ENCODE results near the gene ARF1.

The ARF1 gene

DNA sequence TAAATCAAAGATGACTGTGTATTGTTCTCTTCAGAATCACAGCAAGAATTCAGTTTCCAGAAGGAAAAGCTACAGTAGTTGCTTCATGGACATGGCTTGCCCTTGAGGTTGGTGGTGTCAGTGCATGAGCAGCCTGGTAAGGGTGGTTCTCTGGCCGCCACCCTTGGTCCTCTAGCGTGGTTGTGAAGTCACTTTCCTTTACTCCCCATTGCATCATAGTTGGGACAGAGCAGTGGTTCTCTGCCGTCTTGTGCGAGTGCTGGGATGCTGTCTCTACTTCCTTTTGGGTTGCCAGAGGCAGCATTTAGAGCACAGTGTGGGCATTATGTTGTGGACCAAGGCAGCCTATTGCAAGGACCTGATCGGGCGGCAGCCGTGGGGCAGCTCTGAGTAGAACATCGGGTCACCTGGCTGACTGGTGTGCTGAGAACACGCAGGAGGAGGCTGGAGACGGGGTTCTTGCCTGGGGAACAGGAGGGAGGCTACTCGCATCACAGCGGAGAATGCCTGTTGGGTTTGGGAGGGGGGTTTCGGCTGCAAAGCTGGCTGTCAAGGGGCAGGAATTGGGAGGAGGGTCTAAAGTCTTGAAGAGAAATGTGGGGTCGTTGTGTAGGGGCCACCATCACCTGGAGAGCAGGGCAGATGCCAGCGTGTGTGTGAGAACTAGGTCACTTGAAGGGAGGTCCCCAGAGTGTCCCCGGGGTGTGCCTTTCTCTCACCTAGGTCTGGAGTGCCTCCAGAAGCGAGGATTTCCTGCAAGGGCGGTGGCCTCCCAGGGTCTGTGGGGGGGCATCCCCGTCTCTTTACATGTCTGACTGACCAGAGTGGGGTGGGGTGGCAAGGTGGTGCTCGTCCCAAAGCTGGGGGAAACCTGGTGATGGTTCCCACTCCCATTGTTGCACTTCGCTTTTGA lies 6.3 kb downstream of the ARF1 start:
- no peak for DNase-seq (ENCODE audit: low spot score)

DNA sequence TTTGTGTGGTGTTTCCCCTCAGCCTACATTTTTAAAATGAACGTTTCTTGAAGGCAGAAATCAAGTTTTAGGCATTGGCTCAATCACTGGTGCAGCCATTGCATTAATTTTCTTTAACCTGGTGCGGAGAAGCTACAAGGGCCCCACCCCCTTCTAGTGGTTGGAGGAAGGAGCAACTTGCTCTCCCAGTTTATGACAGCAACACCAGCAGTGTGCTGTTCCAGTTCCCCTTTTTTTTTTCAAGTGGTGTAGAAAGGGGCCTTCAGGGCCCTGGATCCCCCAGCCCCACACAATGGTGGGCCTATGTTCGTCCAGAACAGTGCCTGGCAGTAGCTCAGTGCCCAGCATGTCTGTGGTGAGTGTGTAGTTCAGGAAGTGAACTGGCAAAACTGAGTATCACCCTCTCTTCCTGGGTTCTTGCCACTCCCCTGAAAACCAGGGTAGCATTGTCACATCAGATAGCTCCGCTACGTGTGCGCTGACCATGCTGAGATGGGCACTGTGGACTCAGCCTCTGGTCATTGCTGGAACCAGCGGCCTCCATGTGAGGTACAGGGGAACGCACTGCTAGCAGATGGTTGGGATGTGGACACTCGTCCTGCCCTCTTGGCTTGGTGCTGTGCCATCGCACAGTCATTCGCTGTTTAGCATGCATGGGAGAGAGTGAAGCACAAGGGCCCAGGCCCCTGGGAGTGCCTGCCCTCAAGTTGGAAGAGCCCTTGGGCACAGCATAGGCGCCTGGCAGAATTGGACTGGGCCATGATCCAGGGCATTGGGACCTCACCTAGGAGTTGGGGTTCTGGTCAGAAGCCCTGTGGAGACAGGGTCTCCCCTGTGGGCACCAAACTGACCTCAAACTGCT lies 7.2 kb downstream of the ARF1 start:
- no peak for DNase-seq (ENCODE audit: low spot score)

DNA sequence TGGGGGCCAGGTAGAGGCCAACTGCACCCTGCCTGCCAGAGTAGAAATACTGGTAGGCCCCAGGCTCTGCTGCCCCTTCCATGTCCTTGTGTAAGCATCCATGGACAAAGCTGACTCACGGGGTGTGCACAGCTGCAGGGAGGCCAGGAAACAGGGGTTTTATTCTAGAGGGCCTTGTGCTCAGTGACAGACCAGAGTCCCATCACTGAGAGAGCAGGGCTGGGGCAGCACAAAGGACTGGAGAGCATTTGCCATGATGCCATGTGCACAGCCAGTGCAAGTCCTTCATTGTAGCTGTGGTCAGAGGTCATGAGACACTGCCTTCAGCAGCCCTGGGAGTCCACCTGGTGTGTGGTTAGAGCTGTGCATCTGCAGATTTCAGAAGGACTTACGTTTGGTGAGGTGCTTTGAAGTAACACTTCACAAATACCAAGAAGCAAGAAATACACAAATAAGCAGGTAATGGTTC lies 8.1 kb downstream of the ARF1 start:
- DNase-seq (ENCODE audit: low spot score), result no peak

DNA sequence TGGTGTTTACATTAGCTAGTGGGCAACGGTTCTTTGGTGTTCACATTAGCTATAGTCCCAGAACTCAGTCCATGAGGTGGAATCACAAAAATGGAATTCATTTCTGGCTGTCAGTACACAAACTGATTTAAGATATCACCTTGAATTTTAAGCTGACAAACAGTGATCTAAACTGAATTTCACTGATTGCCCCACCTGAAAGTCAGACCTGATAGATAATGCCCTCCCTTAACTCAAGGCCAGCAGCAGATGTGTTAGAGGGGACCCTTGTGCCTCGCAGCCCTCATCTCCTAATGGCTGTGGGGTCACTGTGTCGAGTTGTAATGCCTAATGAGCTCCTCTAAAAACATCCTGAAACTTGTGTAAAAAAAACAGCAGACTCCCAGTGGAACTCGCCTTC lies 8.6 kb downstream of the ARF1 start:
- no peak for DNase-seq (ENCODE audit: low spot score)

DNA sequence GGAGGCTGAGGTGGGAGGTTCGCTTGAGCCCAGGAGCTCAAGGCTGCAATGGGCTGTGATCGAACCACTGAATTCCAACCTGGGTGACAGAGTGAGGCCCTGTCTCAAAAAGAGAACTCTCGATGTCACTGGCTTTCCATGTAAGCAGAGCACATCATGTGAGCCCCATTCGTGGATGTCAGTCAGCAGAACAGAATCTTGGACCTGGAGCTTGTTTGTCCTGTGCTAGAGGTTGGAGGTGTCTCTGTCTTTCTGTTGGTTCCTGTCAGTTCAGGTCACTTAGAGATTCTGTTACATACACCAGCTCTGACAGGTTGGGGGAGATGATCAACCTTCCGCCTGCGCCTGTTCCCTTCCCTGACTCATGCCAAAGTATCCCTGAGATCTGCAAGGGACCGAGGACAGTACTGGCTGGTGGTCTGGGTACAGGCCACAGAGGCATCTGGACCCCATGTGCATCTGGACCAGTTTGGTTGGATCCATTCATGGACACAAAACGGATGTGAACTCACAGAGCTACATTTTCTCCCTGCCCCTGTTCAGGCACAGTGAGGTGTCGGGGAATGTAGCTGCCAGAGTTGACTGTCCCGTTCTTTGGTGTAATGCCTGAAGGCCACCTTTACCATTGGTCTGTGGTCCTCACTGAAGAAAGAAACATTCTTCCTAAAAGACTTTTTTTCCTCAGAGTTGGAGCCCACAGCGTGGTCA lies 10.0 kb downstream of the ARF1 start:
- no peak for DNase-seq (ENCODE audit: low spot score)

DNA sequence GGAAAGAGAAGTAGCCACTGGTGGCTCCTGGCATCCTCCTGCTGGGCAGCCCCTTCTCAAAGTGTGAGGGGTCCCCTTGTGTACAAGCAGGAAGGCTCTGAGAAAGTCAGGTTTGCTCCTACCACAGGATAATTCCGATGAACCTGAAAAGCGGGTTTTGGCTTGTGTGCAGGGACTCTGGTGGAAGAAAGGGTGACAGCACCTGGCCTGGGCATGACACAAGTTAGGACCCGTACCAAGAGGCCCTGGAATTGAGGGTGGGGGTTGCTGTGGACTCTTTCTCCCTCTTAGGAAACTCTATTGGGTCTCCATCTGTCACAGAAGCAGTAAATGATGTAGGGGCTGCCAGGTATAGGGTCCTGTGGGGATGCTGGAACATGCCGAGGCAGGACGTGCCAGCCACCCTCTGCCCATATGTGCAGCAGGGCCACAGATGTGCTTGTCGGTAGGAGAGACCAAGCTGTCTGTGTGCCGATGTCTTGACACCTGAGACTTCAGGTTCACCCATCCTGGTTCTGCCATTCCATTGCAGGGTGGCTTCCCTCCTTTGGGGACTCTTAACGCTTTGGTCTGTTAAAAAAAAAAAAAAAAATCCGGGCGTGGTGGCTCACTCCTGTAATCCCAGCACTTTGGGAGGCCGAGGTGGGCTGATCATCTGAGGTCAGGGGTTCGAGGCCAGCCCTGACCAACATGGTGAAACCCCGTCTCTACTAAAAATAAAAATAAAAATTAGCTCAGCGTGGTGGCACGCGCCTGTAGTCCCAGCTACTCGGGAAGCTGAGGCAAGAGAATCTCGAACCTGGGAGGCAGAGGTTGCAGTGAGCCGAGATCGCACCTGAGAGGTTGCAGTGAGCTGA lies 10.8 kb downstream of the ARF1 start:
- DNase-seq (ENCODE audit: low spot score), result no peak

DNA sequence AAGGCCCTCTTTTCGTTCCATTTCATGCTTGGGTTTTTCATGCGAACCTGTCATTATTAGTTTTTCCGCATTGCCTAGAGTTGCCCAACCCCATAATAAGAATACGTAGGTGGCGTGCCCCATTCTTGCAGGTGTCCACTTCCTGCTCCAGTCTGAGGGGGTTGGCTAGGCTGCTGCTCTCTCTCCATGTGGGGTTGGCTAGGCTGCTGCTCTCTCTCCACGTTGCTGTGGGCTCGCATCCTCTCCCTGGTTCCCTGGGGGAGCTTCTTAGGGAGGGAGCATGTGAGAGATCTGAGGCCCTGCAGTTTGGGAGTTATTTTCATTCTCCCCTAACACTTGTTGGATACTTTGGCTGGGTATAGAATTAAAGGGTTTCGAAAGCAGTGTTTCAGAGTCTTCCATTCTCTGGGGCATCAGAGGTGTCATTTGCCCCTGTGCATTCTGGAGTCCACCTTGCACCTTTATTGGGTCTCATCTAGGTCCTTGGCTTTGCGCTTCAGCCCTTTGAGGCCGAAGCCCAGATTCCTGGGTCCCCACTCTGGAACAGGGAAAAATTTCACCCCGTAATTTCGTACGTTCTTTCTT lies 12.0 kb downstream of the ARF1 start:
- no peak for DNase-seq (ENCODE audit: low spot score)

DNA sequence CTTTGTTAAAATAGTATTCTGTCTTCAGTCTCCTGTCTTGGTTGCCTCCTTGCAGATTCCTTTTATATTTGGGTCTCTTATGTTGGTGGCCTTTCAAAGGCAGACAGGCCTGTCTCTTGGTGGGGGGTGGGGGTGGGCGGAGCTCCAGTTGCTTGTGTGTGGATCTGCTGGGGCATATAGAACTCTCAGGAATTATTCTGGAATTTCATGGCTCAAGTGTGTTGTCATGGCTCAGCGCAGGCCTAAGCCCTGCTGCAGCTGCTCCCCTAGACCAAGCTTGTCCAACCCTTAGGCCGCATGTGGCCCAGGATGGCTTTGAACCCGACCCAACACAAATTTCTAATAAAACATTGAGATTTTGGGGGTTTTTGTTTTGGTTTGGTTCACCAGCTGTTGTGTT lies 12.7 kb downstream of the ARF1 start:
- DNase-seq (ENCODE audit: low spot score), result no peak

DNA sequence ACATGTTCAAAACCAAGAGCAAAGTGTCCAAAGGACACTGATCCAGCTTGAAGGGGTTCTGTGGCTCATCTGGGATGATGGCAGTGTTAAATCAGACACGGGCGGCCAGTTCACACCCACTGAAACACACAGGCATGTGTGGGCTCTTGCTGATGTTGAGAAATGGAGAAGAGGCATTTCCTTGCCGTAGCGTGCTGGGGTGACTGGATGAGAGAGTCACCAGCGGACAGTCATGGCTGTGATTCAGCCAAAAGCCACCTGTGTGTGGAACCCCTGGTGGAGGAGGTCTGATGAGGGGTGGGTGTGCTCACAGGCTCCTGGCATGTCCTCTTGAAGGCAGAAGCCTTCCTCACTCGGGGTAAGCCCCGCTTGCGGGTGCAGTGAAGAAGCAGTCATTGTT lies 13.4 kb downstream of the ARF1 start:
- DNase-seq (ENCODE audit: low spot score), result no peak

DNA sequence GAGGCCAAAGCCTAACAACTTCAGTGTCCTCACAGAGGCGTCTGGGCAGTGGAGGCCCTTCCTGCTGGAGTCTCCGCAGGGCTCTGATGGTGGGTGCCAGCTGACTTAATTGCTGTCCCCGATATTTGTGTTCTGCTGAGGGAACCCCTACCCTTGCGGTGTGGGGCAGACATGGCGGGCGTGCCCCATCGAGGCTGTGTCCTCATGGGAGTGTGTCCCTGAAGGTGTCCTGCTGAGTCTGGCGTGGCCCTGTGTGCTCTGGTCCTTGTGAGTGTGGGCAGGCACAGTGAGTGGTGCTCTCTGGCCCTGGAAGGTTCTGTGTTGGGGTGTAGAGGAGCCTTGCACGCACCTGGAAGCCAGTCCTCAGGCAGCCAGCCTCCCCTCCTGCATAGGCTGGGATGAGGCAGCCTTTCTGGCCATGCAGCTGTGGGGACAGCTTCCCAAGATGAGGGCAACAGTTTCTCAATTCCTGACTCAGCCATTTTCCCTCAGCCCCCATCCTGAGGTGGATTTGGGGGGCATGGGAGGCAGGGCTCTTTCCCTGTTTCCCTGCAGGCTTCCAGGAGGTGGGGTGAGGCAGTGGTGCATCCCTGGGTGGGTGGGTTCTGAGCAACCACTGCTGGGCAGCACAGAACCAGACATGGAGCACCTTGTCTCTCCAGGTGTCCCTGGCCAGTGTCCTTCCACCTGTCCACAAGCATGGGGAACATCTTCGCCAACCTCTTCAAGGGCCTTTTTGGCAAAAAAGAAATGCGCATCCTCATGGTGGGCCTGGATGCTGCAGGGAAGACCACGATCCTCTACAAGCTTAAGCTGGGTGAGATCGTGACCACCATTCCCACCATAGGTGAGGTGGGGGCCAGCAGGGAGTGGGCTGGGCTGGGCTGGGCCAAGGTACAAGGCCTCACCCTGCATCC lies 14.2 kb downstream of the ARF1 start:
- no peak for DNase-seq (ENCODE audit: low spot score)

DNA sequence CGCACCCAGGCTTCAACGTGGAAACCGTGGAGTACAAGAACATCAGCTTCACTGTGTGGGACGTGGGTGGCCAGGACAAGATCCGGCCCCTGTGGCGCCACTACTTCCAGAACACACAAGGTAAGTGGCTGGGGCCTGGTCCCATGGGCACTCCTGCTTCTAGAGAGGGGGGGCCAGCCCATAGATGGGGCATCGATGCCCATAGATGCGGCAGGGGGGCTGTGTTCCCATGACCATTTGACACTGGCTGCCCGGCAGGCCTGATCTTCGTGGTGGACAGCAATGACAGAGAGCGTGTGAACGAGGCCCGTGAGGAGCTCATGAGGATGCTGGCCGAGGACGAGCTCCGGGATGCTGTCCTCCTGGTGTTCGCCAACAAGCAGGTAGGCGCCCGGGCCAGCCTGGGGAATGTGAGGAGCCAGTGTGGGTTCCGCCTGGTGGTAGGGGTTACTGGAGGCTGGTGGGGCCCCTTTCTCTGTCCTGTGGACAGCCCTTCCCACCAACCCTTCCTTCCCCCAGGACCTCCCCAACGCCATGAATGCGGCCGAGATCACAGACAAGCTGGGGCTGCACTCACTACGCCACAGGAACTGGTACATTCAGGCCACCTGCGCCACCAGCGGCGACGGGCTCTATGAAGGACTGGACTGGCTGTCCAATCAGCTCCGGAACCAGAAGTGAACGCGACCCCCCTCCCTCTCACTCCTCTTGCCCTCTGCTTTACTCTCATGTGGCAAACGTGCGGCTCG lies 15.0 kb downstream of the ARF1 start:
- DNase-seq (ENCODE audit: low spot score), result no peak

DNA sequence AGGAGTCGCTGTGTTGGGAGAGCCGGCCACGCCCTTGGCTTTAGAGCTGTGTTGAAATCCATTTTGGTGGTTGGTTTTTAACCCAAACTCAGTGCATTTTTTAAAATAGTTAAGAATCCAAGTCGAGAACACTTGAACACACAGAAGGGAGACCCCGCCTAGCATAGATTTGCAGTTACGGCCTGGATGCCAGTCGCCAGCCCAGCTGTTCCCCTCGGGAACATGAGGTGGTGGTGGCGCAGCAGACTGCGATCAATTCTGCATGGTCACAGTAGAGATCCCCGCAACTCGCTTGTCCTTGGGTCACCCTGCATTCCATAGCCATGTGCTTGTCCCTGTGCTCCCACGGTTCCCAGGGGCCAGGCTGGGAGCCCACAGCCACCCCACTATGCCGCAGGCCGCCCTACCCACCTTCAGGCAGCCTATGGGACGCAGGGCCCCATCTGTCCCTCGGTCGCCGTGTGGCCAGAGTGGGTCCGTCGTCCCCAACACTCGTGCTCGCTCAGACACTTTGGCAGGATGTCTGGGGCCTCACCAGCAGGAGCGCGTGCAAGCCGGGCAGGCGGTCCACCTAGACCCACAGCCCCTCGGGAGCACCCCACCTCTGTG lies 15.9 kb downstream of the ARF1 start:
- DNase-seq (ENCODE audit: low spot score), result no peak

DNA sequence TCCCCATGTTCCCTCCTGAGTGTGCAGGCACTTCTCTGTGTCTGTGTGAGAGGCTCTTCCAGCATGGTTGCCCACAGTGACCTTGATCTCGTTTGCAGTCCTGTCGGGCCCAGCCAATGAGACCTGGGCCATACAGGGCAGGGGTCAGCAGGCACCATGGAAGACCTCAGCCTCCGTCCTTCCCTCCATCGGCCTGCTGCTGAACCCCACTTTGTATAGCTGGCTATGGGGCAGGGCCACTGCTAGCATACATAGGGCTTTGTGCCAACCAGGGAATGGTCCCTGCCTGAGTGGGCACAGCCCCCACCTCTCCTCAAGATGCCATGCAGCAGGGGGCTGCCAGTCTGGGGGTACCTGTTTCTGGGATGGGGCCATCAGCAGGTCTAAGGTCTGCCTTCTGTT lies 16.8 kb downstream of the ARF1 start:
- DNase-seq (ENCODE audit: low spot score), result no peak

DNA sequence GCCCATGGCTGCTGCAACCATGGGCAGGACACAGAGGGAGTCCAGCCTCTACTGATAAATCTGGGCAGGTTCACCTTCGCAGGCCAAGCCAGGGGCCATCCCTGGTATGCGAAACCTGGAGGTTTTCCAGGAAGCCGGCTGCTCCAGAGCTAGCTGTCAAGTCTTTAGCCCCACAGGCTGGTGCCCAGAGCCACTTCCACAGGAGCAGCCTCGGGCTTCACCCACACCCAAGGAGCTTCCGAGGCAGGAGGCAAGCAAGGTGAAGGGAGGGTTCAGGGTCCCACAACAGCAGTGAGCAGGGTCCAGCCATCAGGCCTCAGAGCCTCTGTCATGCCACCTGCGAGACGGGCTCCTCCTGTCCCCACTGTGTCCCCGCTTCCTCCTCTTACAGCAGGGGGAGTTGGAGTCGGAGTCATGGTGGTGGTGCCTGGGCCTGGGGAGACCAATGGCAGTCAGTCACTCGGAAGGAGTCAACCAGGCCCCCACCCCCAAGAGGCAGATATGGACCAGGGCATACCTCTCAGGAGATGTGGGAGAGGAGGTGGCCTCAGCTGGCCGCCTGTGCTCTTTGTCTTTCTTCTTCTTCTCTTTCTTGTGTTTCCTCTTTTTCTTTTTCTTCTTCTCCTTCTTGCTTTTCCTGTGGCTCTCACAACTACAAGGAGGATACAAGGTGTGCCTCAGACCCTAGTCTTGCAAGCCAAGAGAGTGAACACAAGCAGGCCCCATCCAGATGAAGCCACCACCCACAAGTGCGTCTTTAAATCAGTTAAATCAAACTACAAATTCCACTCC lies 18.5 kb downstream of the ARF1 start:
- no peak for DNase-seq (ENCODE audit: low spot score)

DNA sequence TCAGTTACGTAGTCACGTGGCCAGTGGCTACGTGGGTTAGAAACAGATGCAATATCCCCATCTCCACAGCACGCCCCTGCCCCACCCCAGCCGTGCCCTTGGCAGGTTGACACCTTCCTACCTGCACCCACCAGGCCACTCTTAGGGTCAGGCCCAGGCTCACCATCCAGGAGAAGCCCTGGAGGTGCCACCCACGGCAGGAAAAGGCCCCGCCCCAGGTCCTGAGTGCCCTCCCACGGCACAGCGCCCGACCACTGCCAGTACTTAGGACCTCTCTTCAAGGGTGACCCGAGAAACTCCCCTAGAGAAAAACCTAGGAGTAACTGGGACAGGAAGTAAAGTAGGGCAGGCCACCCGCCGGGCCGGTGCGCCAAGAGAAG lies 19.1 kb downstream of the ARF1 start:
- DNase-seq (ENCODE audit: low spot score), result no peak

DNA sequence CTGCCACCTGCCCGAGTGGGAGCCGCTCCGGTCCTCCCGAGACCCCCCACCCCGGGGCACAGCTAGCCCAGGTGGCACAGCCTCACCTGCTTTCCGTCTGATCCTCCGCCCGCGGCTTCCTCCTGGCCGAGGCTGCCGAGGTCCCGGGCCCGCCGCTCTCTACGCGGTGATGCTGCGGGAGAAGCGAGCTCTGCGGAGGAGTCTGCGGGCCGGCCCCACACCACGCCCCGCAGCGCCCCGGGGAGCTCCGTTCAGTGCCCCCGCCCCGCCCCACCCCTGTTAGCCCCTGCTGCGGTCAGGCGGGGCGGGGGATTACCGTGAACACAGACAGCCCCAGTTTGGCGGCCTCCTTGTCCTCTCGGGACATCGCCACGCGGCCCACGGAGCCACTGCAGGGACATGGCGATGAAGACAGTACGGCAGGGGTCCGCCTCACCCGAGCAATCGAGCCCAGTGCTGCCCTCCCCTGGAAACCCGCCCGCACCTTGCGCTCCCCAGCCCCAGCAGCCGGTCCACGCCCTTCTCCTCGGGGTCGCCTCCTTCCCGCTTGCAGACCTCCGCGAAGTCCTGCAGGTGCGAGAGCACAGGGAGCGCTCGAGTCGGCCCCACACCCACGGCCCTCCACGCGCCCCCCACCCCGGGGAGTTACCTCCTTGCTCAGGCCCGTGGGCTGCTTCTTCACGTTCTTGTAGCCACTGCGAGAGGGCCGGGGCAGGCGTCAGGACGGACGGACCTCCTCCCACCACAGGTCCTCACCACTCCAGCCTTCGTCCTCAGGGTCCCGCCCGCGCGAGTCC lies 19.7 kb downstream of the ARF1 start:
- peak; percentile 42 for DNase-seq (ENCODE audit: low spot score)

All from activated CD4-positive, alpha-beta T cell treated with anti-CD3 and anti-CD28 coated beads, Interleukin-2, Interleukin-4, amounts not matched to agents 100 ng/mL and 50 ng/mL, durations not matched to agents 16 hours and 8 hours (primary cell).